GM21360 (cell line): Measurements from ENCODE around the gene EIF2D.
A peak's percentile ranks its signal among the peaks of the same experiment; 100 is the strongest.
"Not testable (repeated sequence)": the region's sequence is repeated elsewhere in the genome, so short reads cannot be mapped to it uniquely, and the experiment has no call there.

Experiments
- ATAC-seq: cut with Tn5 transposase; IDR thresholded peaks from one replicate; pipeline ENCODE4 v1.9.1; 2021; ENCODE audit warnings: mild to moderate bottlenecking, moderate library complexity; ENCODE audit not compliant: unreplicated experiment

The EIF2D gene

DNA sequence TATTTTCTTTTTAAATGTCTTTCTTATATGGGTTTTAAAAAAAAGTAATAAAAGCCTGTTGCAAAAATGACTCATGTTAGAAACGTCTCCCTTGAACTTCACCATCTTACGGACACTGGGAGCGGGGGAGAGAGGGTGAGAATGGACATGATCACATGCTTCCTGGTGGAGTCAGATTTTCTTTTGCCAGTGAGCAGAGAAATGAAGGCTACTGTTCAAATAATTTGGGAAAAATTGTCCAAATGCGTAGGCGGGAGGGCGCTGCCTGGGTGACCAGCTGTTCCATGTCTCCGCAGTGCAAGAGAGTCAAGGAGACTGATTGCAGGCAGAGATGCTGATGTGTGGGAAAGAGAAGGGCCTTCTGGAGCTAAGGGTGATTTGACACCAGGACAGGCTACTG lies 23.1 kb downstream of the EIF2D start:
- ATAC-seq, result no peak

DNA sequence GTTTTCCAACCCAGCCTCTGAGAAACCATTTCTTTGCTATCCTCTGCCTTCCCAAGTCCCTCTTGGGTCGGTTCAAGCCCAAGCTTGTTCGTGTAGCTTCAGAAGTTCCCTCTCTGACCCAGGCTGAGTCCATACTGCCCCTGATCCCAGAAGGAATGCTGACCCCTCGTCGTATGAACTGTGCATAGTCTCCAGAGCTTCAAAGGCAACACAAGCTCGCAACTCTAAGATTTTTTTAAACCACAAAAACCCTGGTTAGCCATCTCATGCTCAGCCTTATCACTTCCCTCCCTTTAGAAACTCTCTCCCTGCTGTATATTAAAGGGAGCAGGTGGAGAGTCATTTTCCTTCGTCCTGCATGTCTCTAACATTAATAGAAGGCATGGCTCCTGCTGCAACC lies 23.8 kb downstream of the EIF2D start:
- ATAC-seq, result no peak

DNA sequence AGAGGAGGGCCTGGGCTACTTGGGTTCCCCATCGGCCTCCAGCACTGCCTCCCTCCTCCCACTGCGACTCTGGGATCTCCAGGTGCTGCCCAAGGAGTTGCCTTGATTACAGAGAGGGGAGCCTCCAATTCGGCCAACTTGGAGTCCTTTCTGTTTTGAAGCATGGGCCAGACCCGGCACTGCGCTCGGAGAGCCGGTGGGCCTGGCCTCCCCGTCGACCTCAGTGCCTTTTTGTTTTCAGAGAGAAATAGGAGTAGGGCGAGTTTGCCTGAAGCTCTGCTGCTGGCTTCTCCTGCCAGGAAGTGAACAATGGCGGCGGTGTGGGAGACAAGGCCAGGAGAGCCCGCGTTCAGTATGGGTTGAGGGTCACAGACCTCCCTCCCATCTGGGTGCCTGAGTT lies 24.4 kb downstream of the EIF2D start:
- no peak for ATAC-seq

DNA sequence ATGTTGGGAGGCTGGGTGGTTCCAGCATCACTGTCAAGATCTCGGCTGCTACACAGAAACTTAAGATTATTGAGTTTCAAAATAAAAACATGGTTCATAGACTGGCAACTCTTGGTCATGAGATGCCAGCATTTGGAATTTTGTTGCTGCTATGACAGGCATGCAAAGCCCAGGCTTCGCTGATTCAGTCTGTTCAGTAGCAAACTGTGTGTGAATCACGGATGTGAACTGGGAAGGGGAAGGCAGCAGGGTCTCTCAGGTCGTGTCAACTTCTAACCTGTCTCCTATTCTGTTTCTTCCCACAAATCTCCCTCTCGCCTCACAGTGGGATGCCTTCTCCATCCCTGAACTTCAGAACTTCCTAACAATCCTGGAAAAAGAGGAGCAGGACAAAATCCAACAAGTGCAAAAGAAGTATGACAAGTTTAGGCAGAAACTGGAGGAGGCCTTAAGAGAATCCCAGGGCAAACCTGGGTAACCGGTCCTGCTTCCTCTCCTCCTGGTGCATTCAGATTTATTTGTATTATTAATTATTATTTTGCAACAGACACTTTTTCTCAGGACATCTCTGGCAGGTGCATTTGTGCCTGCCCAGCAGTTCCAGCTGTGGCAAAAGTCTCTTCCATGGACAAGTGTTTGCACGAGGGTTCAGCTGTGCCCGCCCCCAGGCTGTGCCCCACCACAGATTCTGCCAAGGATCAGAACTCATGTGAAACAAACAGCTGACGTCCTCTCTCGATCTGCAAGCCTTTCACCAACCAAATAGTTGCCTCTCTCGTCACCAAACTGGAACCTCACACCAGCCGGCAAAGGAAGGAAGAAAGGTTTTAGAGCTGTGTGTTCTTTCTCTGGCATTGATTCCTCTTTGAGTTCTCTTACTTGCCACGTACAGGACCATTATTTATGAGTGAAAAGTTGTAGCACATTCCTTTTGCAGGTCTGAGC lies 25.5 kb downstream of the EIF2D start:
- no peak for ATAC-seq

DNA sequence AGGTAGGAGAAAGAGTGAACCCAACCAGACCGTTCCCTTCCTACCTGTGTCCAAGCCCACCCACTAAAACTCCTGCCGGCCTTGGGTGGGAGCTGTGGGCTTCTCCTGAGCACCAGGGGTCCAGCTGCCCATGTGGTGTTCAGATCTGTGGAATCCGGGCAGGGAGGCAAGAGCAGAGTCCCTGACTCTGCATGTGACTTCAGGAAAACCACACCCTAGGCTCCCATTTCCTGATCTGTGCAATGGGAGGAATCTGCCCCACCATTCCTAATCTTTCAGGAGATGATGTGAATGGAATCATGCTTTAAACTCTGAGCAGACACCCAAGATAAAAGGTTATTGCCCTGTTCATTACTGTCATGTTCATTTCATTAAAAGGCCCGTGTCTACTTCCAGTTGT lies 27.6 kb downstream of the EIF2D start:
- ATAC-seq, result no peak

DNA sequence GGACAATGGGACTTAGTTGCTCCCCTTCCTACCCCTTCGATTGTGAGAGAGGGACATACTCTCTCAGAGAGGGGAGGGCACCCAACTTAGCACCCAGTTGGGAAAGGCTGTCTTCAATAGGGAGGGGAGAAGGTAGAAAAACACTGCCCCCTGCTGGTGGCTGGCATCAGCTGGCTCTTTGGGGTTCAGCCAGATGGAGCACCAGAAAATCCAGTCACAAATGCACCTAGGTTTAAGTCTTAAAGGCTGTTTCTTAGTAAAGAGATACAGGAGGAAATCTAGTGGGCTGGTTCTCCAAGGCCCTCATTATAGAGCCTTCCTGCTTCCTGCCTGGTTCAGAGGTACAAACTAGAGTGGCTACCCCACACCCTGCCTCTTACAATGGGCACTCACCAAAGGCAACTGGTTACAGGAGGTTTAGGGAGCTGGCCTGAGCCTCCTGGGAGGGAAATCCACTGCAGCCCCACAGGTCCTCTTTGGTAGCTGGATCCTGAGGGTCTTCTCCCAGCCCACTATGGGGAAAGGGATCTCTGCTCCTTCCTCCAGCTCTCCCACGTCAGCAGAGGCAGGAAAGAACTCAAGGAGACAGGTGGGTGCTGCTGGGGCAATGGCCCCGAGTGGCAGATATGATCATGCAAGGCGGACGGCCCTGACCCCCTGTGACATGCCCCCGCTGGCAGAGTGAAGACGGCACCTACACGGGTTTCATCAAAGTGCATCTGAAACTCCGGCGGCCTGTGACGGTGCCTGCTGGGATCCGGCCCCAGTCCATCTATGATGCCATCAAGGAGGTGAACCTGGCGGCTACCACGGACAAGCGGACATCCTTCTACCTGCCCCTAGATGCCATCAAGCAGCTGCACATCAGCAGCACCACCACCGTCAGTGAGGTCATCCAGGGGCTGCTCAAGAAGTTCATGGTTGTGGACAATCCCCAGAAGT lies 28.3 kb downstream of the EIF2D start:
- ATAC-seq, result no peak

DNA sequence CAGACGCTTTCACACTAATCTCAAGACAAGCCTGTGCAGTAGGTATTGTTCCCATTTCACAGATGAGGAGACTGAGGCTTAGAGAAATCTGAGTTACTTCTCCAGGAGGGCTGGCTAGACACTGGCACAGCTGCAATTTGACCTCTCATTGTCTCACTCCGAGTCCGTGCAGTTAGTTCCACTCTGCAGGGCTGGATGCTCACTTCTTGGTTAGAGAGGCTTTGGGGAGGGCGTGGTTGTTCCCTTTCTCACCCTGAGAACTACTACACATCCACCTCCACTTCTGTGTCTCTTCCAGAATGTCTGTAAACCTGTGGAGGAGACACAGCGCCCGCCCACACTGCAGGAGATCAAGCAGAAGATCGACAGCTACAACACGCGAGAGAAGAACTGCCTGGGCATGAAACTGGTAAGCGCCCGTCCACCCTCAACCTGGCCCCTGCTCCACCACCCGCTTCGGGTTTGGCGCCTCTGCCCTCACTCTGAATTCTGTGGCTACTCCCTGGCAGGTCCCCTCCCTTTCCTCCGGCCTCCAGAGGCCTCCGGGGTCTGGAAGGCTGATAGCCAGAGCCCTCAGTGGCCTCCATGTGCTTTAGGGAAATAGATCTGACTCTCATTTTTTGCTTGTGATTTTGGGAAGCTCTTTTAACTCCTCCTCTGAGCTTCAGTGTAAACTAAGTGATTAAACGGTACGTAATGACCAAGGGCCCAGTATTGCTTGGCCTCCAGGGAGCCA lies 29.1 kb downstream of the EIF2D start:
- ATAC-seq, result no peak

DNA sequence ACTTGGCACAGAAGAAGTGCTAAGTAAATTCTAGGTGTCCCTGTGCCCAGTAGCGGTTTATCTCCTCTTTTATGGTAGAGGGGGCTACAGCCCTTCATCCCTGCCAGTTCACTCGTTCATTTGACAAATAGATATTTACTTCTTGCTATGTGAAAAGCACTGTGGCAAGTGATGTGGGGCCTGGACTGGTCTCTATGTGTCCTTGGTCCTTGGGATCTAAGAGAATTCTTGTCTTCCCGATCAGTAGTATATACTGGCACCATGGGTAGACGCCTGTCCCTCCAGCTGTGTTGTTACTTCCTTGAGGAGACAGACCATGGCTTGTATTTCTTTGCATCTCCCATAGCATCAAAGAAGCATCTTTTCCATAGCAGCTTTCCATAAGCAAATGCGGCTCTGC lies 29.7 kb downstream of the EIF2D start:
- ATAC-seq, result no peak

DNA sequence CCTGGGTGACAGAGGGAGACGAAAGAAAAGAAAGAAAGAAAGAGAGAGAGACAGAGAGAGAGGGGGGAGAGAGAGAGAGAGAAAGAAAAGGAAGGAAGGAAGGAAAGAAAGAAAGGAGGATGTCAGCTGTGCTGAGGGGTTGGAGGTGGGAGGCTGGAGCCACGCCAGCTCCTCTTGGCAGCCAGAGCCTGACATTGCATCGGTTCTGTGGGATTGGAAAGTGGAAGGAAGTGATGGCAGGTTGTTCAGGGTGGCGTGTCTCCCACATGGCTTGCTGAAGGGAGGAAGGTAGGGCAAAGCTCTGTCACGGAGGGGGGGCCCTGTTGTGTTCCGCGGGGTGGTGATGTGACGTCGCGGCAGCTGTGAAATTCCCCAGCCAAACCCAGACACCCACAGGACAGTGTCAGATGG lies 30.7 kb downstream of the EIF2D start:
- ATAC-seq, result no peak

DNA sequence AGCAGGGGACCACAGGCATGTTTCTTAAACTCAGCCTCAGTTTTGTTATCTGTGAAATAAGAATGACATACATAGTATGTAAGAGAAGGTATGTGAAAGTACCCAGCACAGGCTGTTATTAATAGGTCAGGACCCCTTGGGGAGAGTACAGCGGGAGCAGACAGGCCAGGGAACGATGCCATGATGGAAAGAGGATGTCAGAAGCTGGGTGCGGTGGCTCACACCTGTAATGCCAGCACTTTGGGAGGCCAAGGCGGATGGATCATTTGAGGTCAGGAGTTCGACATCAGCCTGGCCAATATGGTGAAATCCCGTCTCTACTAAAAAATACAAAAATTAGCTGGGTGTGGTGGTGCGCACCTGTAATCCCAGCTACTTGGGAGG lies 31.2 kb downstream of the EIF2D start:
- not testable (repeated sequence) for ATAC-seq

DNA sequence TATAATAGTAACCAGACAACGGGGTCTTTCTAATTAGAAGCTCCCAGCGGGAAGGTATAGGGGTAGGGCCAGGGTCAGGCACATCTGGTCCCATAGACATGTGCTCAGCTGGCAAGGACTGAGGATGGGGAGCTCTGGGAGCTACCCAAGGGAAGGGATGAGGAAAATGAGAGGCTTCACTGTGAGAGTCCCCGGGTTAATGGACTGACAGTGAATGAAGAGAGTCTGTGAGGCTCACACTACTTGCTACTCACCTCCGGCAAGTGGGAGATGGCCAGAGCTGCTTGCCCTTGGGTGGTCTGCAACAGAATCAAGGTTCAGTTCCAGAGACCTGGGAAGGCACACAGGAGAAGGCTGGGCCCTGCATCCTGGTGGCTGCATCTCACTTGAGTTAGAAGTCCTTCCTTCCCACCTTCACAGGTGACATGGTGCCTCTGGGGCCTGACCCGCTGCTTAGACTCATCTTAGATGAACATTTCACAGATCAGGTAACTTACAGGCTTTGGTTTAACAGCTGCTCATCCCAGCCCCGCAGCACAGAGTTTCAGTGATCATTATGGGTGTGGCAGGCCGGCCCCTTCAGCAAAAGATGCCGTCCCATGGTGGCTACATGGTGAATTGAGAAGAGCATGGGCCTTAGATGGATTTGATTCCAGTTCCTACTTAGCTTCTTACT lies 31.7 kb downstream of the EIF2D start:
- no peak for ATAC-seq

DNA sequence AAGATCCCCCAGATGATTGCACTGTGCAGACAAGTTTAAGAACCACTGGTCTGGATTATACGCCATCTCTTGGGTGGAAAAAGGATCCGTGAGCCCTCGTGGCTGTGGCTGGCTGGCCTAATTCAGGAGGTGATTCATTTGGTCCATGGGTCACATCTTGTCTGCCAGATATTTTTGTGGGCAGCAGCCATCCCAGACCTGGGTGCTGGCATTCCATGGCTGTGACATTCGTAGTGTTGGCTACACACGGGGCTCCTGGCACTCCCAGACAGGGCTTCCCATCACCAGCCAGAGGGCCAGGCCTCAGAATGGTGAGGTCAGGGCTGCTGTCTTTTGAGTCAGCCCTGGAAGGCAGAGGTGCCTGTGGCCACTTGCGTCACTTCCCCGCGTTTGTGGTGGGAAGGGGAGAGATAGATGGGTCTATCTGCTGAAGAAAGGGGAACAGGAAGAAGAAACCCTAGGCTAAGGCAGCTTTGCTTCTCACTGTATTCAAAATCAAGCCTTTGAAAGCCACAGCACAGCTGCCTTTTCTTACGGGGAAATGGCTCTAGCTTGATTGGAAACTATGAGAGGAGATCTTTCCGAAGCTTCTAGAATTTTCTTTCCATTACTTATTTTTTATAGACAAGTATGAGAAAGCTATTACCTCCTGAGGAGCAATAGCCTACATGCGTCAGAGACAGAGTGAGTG lies 32.4 kb downstream of the EIF2D start:
- peak; percentile 68 for ATAC-seq

DNA sequence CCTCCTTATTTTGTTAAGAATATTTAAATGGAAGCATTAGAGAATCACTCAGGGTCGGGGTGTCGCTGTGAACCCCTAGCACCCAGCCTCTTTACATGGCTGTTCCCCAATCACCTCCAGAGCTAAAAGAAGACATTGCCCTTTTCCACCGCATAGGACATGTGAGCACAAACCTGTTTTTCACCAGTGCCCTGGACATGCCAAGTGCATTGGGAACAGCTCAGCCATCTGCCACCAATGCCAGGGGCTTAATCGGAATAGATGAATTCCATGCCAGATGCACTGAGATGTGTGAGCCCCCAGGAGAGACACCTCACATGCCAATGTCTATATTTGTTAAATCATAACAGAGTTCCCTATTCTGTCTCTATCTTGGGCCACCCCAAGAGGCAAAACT lies 33.3 kb downstream of the EIF2D start:
- no peak for ATAC-seq

DNA sequence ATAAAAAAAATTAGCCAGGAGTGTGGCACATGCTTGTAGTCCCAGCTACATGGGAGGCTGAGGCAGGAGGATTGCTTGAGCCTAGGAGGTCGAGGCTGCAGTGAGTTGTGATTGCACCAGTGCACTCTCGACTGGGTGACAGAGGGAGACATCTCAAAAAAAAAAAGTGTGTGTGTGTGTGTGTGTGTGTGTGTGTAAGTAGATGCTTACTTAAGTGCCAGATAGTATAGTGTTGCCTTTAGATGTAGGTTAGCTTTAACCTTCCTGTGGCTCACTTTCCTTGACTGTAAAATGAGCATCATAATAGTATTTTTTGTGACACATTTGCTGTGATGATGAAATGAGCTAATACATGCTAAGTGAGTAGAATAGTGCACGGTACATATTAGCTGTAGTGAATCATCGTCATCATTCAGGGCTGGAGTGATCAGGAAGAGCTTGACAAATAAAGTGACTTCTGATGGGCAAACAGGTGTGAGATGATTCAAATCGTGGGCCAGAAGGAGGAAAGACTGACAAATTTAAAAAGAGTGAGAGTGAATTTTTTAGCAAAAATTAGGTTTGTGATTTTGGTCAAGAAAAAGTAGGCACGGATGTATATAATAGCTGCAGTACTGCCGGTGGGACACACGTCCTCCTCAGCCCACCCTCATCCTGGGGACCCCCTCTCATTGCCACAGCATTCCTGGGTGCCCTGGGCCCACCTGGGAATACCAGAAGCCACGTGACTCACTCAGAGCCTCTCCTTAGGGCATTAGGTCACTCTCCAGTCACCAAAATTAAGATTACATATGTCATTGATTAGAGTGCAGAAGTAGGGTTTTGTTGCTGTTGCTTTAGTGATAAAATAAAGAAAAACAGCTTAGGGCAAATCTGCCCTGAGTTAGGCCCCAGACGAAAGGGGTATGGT lies 33.9 kb downstream of the EIF2D start:
- no peak for ATAC-seq

DNA sequence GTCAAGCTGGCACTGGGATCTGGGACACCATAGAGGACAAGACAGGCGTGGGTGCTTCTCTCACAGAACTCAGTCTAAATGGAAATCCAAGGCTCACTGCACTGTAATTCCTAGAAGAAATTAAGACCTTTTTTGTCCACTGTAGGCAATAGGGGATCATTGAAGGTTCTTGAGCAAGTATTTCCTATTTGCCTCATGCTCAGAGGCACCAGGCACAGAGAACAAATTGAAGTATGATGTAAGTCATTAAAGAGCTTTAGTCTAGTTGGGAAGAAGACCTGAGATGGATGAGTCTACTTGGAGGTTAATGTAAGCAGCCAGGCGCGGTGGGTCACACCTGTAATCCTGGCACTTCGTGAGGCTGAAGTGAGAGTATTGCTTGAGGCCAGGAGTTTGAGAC lies 34.6 kb downstream of the EIF2D start:
- ATAC-seq, result no peak

DNA sequence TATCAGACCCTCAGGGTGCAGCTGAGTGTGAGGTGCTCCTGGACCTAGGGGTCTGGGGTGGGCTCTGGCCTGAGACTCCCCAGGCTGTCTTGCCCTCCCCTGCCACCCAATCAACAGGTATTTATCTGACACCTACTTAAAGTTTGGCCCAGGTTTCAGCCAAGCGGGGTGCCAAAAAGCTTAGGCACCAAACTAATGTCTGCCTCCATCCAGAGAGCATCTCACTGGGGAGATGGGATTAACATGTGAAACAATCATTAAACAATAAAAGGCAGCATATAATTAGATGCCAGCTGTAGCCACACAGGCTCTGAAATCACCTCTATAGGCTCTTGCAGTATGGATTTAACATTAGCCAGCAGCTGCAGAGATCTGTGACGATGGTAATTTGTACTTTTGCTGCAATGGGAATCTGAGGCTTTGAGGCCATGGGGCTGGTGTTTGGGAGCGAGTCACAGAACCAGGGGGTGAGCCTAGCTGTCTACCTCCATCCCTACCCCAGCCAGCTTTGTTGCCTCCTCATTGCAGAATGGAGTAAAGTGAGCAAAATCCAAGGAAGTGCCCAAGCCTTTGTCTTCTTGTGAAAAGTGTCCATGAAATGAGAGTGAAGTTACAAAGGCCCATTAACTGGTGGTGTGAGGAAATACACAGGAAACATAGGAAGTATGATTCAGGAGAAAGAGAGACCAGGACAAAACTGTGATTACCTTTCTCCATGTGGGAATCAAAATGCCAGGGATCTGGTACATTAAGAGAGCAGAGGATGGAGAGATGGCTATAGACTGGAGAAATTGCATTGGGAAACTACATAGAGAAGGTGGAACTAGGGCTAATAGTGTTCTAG lies 36.1 kb downstream of the EIF2D start:
- ATAC-seq, result no peak

DNA sequence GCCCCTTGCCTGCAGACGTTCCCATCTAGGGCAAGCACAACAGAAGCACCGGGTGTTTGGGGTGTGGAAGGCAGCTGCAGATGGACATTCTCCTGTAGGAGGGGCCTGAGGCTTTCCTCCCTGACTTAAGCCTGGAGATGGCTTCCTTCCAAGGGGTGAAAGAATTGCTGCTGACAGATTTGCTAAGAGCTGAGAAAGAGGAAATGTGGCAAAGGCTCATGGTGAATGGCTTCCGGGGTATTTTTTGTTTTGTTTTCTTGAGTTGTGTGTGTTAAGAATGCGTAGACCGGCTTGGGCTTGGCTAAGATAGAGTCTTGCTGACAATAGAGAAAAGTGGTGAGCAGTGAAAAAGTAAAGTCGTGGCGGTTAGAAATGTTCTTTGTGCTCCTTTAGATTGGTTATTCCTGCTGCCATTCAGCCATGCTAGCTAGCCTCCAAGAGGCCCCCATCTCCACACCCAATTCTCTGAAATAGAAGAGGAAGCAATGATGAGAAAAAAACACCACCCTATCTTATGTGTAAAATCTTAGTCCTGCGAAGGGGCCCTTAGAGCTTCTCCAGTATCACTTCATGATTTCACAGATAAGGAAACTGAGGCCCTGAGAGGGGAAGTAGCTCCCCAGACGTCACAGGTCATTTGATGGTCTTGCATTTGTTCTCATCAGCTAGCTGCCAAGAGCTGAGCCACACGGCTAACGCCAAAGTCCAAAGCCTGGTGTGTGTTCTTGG lies 36.9 kb downstream of the EIF2D start:
- no peak for ATAC-seq
